Stimulated activated naive CD4-positive, alpha-beta T cell (primary cell): Measurements from ENCODE around the gene MAN1A2.
"Not testable (repeated sequence)": the region's sequence is repeated elsewhere in the genome, so short reads cannot be mapped to it uniquely, and the experiment has no call there.

Experiments
- DNase-seq, 6 experiments: peaks; one replicate each; lab custom pipeline; 2025; lab: John Stamatoyannopoulos, UW

Gene MAN1A2

GRCh38 chr1:117558451-117558850, 191.2 kb downstream of the MAN1A2 start:
- not testable (repeated sequence) for DNase-seq

DNA sequence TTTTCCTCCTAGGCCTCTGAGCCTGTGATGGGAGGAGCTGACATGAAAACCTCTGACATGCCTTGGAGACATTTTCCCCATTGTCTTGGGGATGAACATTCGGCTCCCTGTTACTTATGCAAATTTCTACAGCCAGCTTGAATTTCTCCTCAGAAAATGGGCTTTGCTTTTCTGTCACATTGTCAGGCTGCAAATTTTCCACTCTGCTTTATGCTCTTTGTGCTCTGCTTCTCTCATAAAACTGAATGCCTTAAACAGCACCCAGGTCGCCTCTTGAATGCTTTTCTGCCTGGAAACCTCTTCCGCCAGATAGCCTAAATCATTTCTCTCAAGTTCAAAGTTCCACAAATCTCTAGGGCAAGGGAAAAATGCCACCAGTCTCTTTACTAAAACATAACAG, 191.9 kb downstream of the MAN1A2 start:
- DNase-seq, result no peak

DNA sequence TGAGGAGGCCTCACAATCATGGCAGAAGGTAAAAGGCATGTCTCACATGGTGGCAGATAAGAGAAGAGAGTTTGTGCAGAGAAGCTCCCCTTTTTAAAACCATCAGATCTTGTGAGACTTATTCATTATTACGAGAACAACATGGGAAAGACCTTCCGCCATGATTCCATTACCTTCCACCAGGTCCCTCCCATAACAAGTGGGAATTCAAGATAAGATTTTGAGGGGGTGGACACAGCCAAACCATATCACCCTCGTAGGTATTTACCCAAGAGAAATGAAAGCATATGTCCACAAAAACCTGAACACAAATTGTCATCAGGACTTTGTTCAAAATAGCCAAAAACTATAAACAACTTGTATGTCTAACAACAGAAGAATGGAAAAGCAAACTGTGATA, 192.7 kb downstream of the MAN1A2 start:
- no peak for DNase-seq

GRCh38 chr1:117561071-117561470, 193.8 kb downstream of the MAN1A2 start:
- DNase-seq, result no peak

- DNase-seq, result no peak
Measured at GRCh38 chr1:117561551-117561950, 194.3 kb downstream of the MAN1A2 start.

DNA sequence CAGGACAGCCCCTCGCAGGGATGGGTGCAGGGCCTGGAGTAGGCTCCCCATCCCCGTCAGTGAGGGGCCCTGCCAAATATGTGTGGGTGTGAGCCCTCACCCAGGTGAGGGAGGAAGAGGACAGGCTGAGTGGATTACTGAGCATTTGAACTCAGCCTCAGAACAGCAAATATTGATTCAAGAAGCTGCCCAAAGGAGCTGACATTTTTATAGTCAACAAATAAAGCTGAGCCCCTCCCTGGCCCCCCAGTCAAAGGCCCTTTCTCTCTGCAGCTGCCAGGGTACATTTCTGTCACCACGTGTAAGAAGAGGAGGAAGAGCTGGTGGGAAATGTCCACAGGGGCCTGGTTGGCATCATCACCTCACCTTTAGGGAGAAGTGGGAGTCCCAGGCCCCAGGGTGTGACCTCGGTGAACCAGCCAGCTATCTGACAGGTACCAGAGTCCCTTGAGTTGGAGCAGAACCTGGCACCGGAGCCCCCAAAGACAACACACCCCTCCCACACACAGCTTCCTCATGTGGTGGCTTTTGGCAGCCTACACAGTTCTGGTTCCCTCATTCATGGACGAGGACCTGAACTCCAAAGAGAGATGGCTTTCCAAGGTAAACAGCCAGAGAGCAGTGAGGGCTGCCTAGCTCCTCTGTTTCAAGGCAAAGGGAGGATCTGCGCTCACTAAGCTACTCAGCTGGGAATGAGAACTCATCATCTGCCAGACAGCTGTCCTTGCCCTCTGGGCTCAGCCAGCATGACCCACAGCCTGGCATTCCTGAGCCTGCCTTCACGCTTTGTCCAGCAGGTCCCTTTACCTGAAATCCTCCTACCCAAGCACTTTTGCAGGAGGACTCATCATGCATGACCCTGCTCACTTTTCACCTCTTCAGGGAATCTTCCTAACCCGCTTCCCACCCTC, 195.6 kb downstream of the MAN1A2 start:
- no peak for DNase-seq

DNA sequence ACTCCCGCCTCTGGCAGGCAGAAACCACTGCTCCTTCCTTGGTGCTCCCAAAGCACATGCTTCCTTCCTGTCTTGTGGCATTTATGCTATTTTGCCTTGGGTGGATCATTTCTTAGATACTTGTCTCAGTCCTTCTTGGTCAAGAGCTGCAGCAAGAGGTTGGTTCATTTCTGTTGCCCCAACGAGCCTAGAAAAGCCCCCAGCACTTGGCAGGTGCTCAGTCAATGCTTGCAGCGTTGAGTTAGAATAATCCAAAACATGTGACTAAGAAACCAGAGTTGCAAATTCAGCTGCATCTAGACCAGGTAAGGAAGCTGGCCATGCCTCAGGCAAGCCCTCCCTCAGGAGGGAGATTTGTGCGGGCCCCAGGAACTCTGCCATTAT, 196.2 kb downstream of the MAN1A2 start:
- DNase-seq, result no peak

DNA sequence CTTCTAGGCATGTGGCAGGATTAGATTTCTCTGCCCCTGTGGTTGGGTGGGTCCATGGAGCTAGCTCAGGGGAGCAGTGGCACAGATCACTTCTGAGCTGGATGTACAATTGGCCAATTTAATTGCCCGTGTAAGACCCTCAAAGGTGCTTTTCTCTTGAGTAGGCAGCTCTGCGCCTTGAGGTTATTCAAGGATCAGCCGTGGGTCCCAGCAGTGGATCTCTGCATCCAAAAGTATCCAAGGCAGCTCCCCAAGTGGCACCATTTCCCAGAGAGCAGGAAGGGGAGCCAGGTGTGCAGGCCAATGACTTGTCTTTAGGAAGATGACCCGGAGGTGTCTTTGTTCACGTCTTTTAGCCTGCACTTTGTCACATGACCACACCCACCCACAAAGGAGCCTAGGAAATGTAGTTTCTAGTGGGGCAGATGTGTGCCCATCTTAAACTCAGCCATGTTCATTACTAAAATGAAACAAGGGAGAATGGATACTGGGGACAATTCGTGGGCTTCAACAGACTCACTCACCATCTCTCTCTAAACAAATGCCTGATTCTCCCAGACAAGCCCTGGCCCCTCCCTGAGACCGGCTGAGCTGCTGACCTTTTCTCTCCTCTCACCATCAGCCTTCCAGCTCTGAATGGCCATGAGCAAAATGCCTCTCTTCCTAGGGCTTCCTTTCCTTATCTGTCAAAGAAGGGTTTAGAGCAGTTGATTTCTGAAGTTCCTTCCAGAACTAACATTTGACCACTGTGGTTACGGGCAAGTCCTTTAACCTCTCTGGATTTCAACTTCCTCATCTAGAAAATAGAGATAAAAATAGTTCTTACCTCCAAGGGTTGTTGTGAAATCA, 197.2 kb downstream of the MAN1A2 start:
- no peak for DNase-seq

DNA sequence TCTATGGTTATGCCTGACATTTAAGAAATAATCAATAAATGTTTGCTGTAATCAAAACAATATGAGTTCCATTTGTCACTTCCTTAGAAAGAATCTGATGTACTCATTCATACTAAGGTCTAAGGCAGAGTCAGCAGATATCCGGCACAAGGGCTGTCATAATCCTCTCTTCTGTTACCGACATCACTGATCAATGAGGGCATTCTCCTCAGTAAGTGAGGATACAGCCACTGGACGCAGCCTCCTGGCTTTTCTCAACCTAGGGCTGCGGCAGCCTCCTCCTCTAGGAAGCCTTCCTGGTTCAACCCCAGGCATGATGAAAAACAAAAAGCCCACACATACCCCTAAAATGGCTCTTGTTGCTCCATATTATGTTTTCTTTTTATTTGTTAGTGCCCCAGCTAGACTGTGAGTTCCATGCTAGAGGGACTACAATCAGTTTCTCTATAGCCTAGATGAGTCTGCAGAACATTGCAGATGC, 197.9 kb downstream of the MAN1A2 start:
- no peak for DNase-seq

- no peak for DNase-seq
Measured at GRCh38 chr1:117565745-117566455, 198.7 kb downstream of the MAN1A2 start.

- DNase-seq, result no peak
Measured at GRCh38 chr1:117566556-117566955, 199.3 kb downstream of the MAN1A2 start.

DNA sequence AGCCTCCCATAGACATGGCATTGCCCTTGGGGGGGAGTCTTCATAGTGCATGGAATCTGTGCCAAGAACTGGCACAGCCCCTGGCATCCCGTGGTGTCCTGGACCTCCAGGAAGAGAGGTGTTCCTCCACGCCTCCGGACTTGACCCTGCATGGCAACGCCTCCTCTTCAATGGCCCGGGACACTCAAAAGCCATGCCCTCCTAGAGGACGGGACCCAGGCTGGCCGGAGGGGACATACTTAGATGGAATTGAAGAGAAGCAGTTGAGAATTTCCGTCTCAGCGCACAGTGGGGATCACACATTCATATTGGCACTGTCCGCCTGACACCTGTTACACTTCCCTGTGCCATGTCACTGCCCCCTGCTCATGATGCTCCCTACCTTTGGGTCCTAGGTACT, 200.2 kb downstream of the MAN1A2 start:
- DNase-seq, result no peak

DNA sequence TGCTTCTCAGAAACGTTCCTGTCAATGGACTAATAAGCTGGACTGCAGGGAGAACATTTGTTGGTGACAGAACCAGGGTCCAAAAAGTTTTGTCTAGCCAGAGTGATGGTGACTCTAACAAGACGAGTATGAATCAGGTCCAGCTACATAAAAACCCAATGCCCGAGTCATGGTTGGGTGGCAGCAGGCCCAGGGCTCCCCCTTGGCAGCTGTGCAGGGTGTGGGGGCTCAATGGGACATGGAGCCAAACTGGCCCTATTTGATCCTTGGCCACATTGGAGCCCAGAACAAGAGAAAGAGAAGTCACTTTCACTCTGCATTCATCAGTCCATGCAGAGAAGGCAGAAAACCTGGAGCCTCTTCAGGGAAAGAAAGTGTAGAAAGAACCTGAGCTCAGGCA, 200.7 kb downstream of the MAN1A2 start:
- no peak for DNase-seq

DNA sequence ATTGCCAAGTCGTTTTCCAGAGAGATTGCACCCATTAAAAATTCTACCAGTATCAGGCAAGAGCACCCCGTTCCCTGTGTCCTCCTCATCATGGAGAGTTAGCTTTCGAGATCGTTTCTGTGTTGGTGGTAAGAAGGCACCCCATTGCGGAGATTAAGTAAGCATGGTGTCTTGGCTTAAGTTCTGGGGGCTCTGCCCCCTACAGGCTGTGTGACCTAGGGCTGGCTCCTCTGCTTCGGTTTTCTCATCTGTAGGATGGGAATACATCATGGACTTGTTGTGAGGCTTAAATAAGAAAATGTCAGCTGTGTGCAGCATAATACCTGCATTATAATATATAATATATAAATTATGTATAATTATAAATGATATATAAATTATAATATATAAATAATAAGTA, 201.8 kb downstream of the MAN1A2 start:
- DNase-seq, result no peak

DNA sequence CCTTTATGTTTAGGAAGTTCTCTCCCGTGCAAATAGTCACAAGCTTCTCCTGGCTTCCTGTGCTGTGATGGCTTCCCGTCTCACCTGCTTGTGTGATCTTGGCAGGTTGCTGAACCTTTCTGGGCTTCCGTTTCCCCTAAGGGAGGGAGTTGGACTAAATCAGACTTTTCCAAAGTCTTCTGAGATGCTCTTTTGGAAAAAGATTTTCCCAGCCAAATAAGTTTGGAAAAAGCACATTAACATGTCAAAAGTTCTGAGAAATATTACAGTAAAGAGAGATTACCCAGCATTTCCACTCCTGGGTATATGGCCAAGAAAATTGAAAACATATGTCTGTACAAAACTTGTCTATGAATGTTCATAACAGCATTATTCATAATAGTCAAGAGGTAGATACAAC, 202.6 kb downstream of the MAN1A2 start:
- DNase-seq, result no peak

GRCh38 chr1:117570988-117571409, 203.8 kb downstream of the MAN1A2 start:
- no peak for DNase-seq

DNA sequence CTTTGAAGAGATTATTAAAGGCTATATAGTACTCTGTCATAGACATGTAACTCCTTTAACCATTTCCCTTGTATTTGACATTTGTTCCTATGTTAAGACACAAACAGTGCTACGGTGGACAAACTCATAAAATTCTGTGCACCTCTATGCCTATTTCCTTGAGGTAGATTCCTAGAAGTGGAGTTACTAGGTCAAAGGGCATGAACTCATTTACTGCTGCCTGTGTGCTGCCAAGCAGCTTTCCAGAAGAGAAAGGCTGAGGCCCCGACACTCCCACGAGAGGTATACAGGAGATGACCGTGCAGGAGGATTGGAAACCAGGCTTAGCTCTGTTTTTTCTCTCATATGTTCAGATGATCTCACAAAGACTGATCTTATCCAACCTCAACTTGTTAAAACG, 204.2 kb downstream of the MAN1A2 start:
- no peak for DNase-seq

- peak in 1 of 6 experiments; percentile 7 for DNase-seq
Measured at GRCh38 chr1:117572546-117572945, 205.3 kb downstream of the MAN1A2 start.

GRCh38 chr1:117573386-117574023, 206.3 kb downstream of the MAN1A2 start:
- DNase-seq, result no peak

- DNase-seq, result no peak
Measured at GRCh38 chr1:117574161-117574835, 207.0 kb downstream of the MAN1A2 start.

- no peak for DNase-seq
Measured at GRCh38 chr1:117575586-117576225, 208.5 kb downstream of the MAN1A2 start.
